Measurements from ENCODE around the gene CCDC8. TPM values are rescaled to one million over a fixed set of nuclear protein-coding genes. Genes with fewer than 3 reads are reported as not detected.
"Not testable (repeated sequence)": the region's sequence is repeated elsewhere in the genome, so short reads cannot be mapped to it uniquely, and the experiment has no call there.

CCDC8 gene
- total RNA-seq, 3 donors from 2014 or later: 2.2 to 29.7 (median 16.4) TPM

- Histone ChIP-seq H3K4me1 (peaks cover 3% of the 10 kb centered on the region in 2 donors), H3K27me3 (peaks cover 0 to 4% of the 10 kb centered on the region in 2 donors), H3K27ac (peak overlapping the region; percentile 79 to 89), H3K36me3 (no peaks in the 10 kb centered on the region), H3K9me3 (no peaks in the 10 kb centered on the region), H3K4me3 (peak overlapping the region; percentile 27 to 71 (median 57))
- intact Hi-C loops (cut with DNase I; ENCODE audit: low total_unique reads): no loop called here
- peak in 1 of 2 donors; percentile 54 for DNase-seq (ENCODE audit: low spot score in 2 of 2)
- TF ChIP-seq CTCF (IDR thresholded peaks at IDR 0.05) (no peak), POLR2AphosphoS5 (IDR thresholded peaks at IDR 0.05) (no peak), POLR2A (IDR thresholded peaks at IDR 0.05) (no peak)
Observed at GRCh38 chr19:46404055-46404752, 9.2 kb downstream of the CCDC8 start.

DNA sequence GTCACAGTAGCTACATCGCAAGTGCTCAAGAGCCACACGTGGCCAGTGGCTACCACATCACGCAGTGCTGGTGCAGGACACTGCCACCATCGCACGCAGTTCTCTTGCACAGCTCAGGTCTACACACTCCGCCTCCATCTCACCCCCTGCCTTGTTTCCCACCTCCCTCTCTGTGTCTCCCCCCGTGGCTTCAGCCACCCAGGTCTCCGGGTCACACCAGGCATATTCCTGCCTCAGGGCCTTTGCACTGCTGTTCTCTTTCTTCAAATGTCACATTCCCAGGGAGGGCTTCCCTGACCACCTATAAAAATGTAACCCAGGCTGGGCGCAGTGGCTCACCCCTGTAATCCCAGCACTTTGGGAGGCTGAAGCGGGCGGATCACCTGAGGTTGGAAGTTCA lies 10.6 kb downstream of the CCDC8 start:
- peaks cover 0 to 4% of the 10 kb centered on the region in 2 donors for H3K27me3 ChIP-seq
- no peak for DNase-seq (ENCODE audit: low spot score in 2 of 2)
- peak overlapping the region; percentile 48 to 51 for H3K27ac ChIP-seq
- peak overlapping the region in 2 of 3 donors; percentile 48 to 57 for H3K4me3 ChIP-seq
- TF ChIP-seq POLR2A (IDR thresholded peaks at IDR 0.05) (no peak), CTCF (IDR thresholded peaks at IDR 0.05) (no peak)
- H3K9me3 ChIP-seq: no peaks in the 10 kb centered on the region
- H3K36me3 ChIP-seq: no peaks in the 10 kb centered on the region
- intact Hi-C loops (cut with DNase I; ENCODE audit: low total_unique reads): no loop called here
- H3K4me1 ChIP-seq: peaks cover 3% of the 10 kb centered on the region in 2 donors

GRCh38 chr19:46397801-46398479 lies 15.4 kb downstream of the CCDC8 start:
- intact Hi-C loops (cut with DNase I; ENCODE audit: low total_unique reads); H3K27me3 ChIP-seq; H3K27ac ChIP-seq; H3K4me1 ChIP-seq; H3K9me3 ChIP-seq; H3K36me3 ChIP-seq; H3K4me3 ChIP-seq; DNase-seq (ENCODE audit: low spot score in 2 of 2): not testable (repeated sequence)

- peaks cover 0 to 9% of the 10 kb centered on the region in 2 donors for H3K4me1 ChIP-seq
- no peaks in the 10 kb centered on the region for H3K36me3 ChIP-seq
- no peaks in the 10 kb centered on the region for H3K27me3 ChIP-seq
- H3K4me3 ChIP-seq: no peak overlapping the region
- intact Hi-C loops (cut with DNase I; ENCODE audit: low total_unique reads): loop anchor here (2.0 kb wide), 1 partner anchor 92 kb away; no protein-coding TSS in a partner anchor
- DNase-seq (ENCODE audit: low spot score in 2 of 2): no peak
- peak overlapping the region in 1 of 2 donors; percentile 32 for H3K27ac ChIP-seq
- TF ChIP-seq POLR2AphosphoS5 (IDR thresholded peaks at IDR 0.05): no peak
- TF ChIP-seq CTCF (IDR thresholded peaks at IDR 0.05): no peak
- TF ChIP-seq POLR2A (IDR thresholded peaks at IDR 0.05): no peak
- no peaks in the 10 kb centered on the region for H3K9me3 ChIP-seq
Observed at GRCh38 chr19:46394402-46394797, 19.0 kb downstream of the CCDC8 start.

GRCh38 chr19:46393456-46394401 lies 19.6 kb downstream of the CCDC8 start:
- Histone ChIP-seq H3K27ac (peak overlapping the region in 1 of 2 donors; percentile 32), H3K4me3 (no peak overlapping the region), H3K4me1 (peaks cover 0 to 9% of the 10 kb centered on the region in 2 donors), H3K27me3 (no peaks in the 10 kb centered on the region), H3K9me3 (no peaks in the 10 kb centered on the region), H3K36me3 (no peaks in the 10 kb centered on the region)
- intact Hi-C loops (cut with DNase I; ENCODE audit: low total_unique reads): loop anchor here (2.0 kb wide), 1 partner anchor 93 kb away; no protein-coding TSS in a partner anchor
- DNase-seq (ENCODE audit: low spot score in 2 of 2): no peak
- TF ChIP-seq POLR2AphosphoS5 (IDR thresholded peaks at IDR 0.05): no peak
- TF ChIP-seq POLR2A (IDR thresholded peaks at IDR 0.05): no peak
- TF ChIP-seq CTCF (IDR thresholded peaks at IDR 0.05): no peak
